ENCODE measurements around the gene CDKN1A. TPM values are rescaled to one million over a fixed set of nuclear protein-coding genes. Genes with fewer than 3 reads are reported as not detected.

CDKN1A gene
- total RNA-seq, 2 experiments from 2014 or later, result 12.6 to 13.0 TPM

Other genes starting within 250 kb of the CDKN1A start
- under 1 TPM; 0.10 to 0.29 TPM for gene PXT1, start 235.9 kb upstream of the CDKN1A start, total RNA-seq
- 10 to 100 TPM; 48.4 to 56.6 TPM for gene KCTD20, start 235.7 kb upstream of the CDKN1A start, total RNA-seq
- gene STK38, start 131.2 kb upstream of the CDKN1A start, total RNA-seq, result 10 to 100 TPM; 21.5 to 23.1 TPM
- 100 to 1,000 TPM; 585 to 589 TPM for gene SRSF3, start 84.4 kb upstream of the CDKN1A start, total RNA-seq
- gene RAB44, start 19.1 kb downstream of the CDKN1A start, total RNA-seq, result not detected
- gene CPNE5, start 160.7 kb downstream of the CDKN1A start, total RNA-seq, result 1 to 10 TPM in 1 of 2 experiments, under 1 TPM in 1; 0.72 to 1.2 TPM
- gene PPIL1, start 196.1 kb downstream of the CDKN1A start, total RNA-seq, result 10 to 100 TPM; 55.1 to 58.4 TPM
- gene C6orf89, start 207.2 kb downstream of the CDKN1A start, total RNA-seq, result 10 to 100 TPM; 32.1 to 32.7 TPM

Data from activated naive CD8-positive, alpha-beta T cell treated with anti-CD3 and anti-CD28 coated beads for 36 hours (primary cell).